H9 (cell line): ENCODE data around the gene MAPKAP1. TPM values are rescaled to one million over a fixed set of nuclear protein-coding genes. Genes with fewer than 3 reads are reported as not detected.

Experiments
- DNase-seq: peaks from one replicate; pipeline ENCODE4 v3.0.0-alpha.2; 2017
- H2AFZ ChIP-seq: one replicate; pipeline ENCODE4 v1.6.1; 2013; ENCODE audit warnings: mild to moderate bottlenecking, low read length, control low read depth, moderate library complexity
- H2AK5ac ChIP-seq: 2 replicates; pipeline ENCODE4 v1.6.1; 2013; ENCODE audit warnings: low read length, control low read depth, mixed read lengths; ENCODE audit not compliant: insufficient read length
- H2BK120ac ChIP-seq: one replicate; pipeline ENCODE4 v1.6.1; 2013; ENCODE audit warnings: low read depth, mild to moderate bottlenecking, low read length, control low read depth, inconsistent platforms; ENCODE audit not compliant: poor library complexity, severe bottlenecking
- H2BK12ac ChIP-seq: 2 replicates; pipeline ENCODE4 v1.6.1; 2013; ENCODE audit warnings: low read length, control low read depth, mixed read lengths, low read depth; ENCODE audit not compliant: insufficient read length
- H2BK15ac ChIP-seq: 2 replicates; pipeline ENCODE4 v1.6.1; 2013; ENCODE audit warnings: low read depth, low read length, control low read depth
- H2BK20ac ChIP-seq: one replicate; pipeline ENCODE4 v1.6.1; 2013; ENCODE audit warnings: low read depth, mild to moderate bottlenecking, low read length, control low read depth, inconsistent platforms; ENCODE audit not compliant: poor library complexity, severe bottlenecking
- H2BK5ac ChIP-seq: 2 replicates; pipeline ENCODE4 v1.6.1; 2013; ENCODE audit warnings: low read length, control low read depth, mixed read lengths; ENCODE audit not compliant: insufficient read length
- H3K14ac ChIP-seq: 2 replicates; pipeline ENCODE4 v1.6.1; 2013; ENCODE audit warnings: low read length, control low read depth; ENCODE audit not compliant: insufficient read depth
- H3K18ac ChIP-seq: 2 replicates; pipeline ENCODE4 v1.6.1; 2013; ENCODE audit warnings: low read depth, mild to moderate bottlenecking, mixed read lengths, low read length, control low read depth; ENCODE audit not compliant: insufficient read length
- H3K23ac ChIP-seq: 2 replicates; pipeline ENCODE4 v1.6.1; 2013; ENCODE audit warnings: low read length, control low read depth, mixed read lengths, low read depth; ENCODE audit not compliant: insufficient read length
- H3K23me2 ChIP-seq: 2 replicates; pipeline ENCODE4 v1.6.1; 2013; ENCODE audit warnings: low read depth, mild to moderate bottlenecking, mixed read lengths, low read length, control low read depth; ENCODE audit not compliant: insufficient read length, poor library complexity, severe bottlenecking
- H3K27ac ChIP-seq: 2 replicates; pipeline ENCODE4 v1.5.1; 2013; ENCODE audit warnings: low read length, control low read depth, mixed read lengths, low read depth; ENCODE audit not compliant: insufficient read length
- H3K27me3 ChIP-seq: 2 replicates; pipeline ENCODE4 v1.6.1; 2013; ENCODE audit warnings: low read length, control low read depth, inconsistent platforms; ENCODE audit not compliant: insufficient read depth
- H3K4ac ChIP-seq: 2 replicates; pipeline ENCODE4 v1.6.1; 2013; ENCODE audit warnings: low read depth, mild to moderate bottlenecking, control low read depth, inconsistent platforms, low read length, moderate library complexity
- H3K4me1 ChIP-seq: 2 replicates; pipeline ENCODE4 v1.6.1; 2013; ENCODE audit warnings: low read length, control low read depth, inconsistent platforms; ENCODE audit not compliant: insufficient read depth
- H3K4me2 ChIP-seq: 2 replicates; pipeline ENCODE4 v1.6.1; 2013; ENCODE audit warnings: low read length, control low read depth, mixed read lengths; ENCODE audit not compliant: insufficient read length, insufficient read depth
- H3K56ac ChIP-seq: 2 replicates; pipeline ENCODE4 v1.6.1; 2013; ENCODE audit warnings: low read depth, mild to moderate bottlenecking, mixed read lengths, low read length, control low read depth; ENCODE audit not compliant: insufficient read length
- H3K79me1 ChIP-seq: 2 replicates; pipeline ENCODE4 v1.6.1; 2013; ENCODE audit warnings: low read depth, mild to moderate bottlenecking, moderate library complexity, low read length, control low read depth, inconsistent platforms; ENCODE audit not compliant: insufficient read depth, poor library complexity, severe bottlenecking
- H3K79me2 ChIP-seq: 2 replicates; pipeline ENCODE4 v1.6.1; 2013; ENCODE audit warnings: low read length, control low read depth, inconsistent platforms; ENCODE audit not compliant: insufficient read depth
- H3K9ac ChIP-seq: 2 replicates; pipeline ENCODE4 v1.6.1; 2013; ENCODE audit warnings: low read length, control low read depth, mixed read lengths; ENCODE audit not compliant: insufficient read length; ENCODE audit errors: extremely low read depth
- H3K9me3 ChIP-seq: one replicate; pipeline ENCODE4 v1.6.1; 2013; ENCODE audit warnings: low read depth, low read length, inconsistent platforms; ENCODE audit not compliant: control insufficient read depth
- H3T11ph ChIP-seq: one replicate; pipeline ENCODE4 v1.6.1; 2013; ENCODE audit warnings: mild to moderate bottlenecking, low read length, control low read depth, inconsistent platforms
- H4K20me1 ChIP-seq: one replicate; pipeline ENCODE4 v1.6.1; 2013; ENCODE audit not compliant: control insufficient read depth, insufficient read length, insufficient read depth
- H4K5ac ChIP-seq: 2 replicates; pipeline ENCODE4 v1.6.1; 2013; ENCODE audit warnings: low read depth, mild to moderate bottlenecking, mixed read lengths, low read length, control low read depth; ENCODE audit not compliant: insufficient read length
- H4K8ac ChIP-seq: replicated peaks from 2 replicates; pipeline ENCODE4 v1.6.1; 2013; ENCODE audit warnings: low read length, control low read depth, mixed read lengths, low read depth; ENCODE audit not compliant: insufficient read length
- H4K91ac ChIP-seq: 2 replicates; pipeline ENCODE4 v1.6.1; 2013; ENCODE audit warnings: low read depth, mild to moderate bottlenecking, moderate library complexity, mixed read lengths, low read length, control low read depth; ENCODE audit not compliant: insufficient read length
- H3K27ac Mint-ChIP-seq, 3 experiments: 2 replicates in 2 of 3; 3 replicates in 1 of 3; pipeline ENCODE4 v1.8.0; 2020 to 2021; ENCODE audit warnings: mixed read lengths in 3 of 3, mild to moderate bottlenecking in 1 of 3, moderate library complexity in 1 of 3
- H3K27me3 Mint-ChIP-seq: 2 replicates; pipeline ENCODE4 v1.8.0; 2021; ENCODE audit warnings: low read depth, mild to moderate bottlenecking, moderate library complexity, mixed read lengths
- H3K36me3 Mint-ChIP-seq, 3 experiments: 2 replicates in 2 of 3; 3 replicates in 1 of 3; pipeline ENCODE4 v1.8.0; 2020 to 2021; ENCODE audit warnings: low read depth in 3 of 3, mixed read lengths in 3 of 3; ENCODE audit not compliant: insufficient read depth in 1 of 3
- H3K4me1 Mint-ChIP-seq, 2 experiments: 2 replicates each; pipeline ENCODE4 v1.8.0; 2020; ENCODE audit warnings: mixed read lengths in 2 of 2
- H3K4me3 Mint-ChIP-seq, 2 experiments: 2 replicates in 1 of 2; 3 replicates in 1 of 2; pipeline ENCODE4 v1.8.0; 2020 to 2021; ENCODE audit warnings: mild to moderate bottlenecking in 2 of 2, mixed read lengths in 2 of 2, moderate library complexity in 1 of 2
- H3K9me3 Mint-ChIP-seq, 2 experiments: 2 replicates in 1 of 2; 3 replicates in 1 of 2; pipeline ENCODE4 v1.8.0; 2020; ENCODE audit warnings: mild to moderate bottlenecking in 2 of 2, mixed read lengths in 2 of 2, moderate library complexity in 1 of 2
- CTCF ChIP-seq: fragments of 200-600 bp; sonication (generic); conservative IDR thresholded peaks from 3 replicates; pipeline ENCODE4 v1.8.0; 2021; ENCODE audit warnings: antibody characterized with exemption, mild to moderate bottlenecking
- WGBS: extraction: QIAGEN DNeasy Blood & Tissue Kit; methylation state at CpG from one replicate; pipeline ENCODE4 v1.1.7; 2013; ENCODE audit warnings: missing lambda C conversion rate, low lambda C conversion rate, mixed read lengths; ENCODE audit not compliant: insufficient read length; ENCODE audit errors: extremely low coverage; 5-methylcytosine and 5-hydroxymethylcytosine counted together
- total RNA-seq: library from RNA; stranded (reverse); gene quantifications from 2 replicates; pipeline ENCODE4 v1.2.1, GENCODE V29; 2021

Gene MAPKAP1
- total RNA-seq, 1 experiment from 2014 or later = 97.0 TPM

DNA sequence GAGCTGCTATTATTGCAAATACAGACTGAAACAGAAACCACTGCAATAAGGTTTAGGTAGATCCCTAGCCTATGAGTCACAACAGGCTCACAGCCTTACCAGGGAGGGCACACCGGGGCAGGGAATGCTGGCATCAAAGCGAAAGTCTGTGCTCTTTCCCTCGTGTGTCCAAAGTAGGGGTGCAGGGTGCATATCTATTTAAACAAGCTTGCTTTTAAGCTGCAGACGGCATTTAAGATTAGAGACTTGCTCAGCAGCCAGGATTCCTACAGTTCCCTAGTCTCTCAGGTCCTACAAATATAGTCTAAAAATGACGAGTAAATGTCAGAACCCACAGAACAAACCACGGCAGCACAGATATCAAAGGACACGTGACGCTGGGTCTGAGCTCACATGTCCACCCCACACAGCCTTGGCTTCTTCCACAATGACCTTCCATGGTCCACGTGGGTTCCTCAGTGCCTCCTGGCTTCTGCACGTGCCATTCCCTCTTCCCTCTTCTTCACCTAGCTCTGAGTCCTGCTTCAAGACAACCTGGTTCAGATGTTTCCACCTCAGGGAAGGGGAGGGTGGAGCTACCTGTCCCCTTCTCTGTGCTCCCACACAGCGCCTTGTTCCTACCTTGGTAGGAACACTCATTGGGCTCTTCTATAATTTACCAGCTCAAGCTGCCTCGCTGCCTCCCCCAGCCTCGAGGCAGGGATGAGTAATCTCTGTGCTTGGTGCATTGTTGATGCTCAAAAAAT is 193.2 kb downstream of the MAPKAP1 start:
- Mint-ChIP-seq H3K4me3 (no peak overlapping the region; a peak in 1 of 5 replicates), H3K9me3 (no peaks in the 10 kb centered on the region), H3K27ac (peak overlapping the region; percentile 33 to 74 (median 66); a peak in 4 of 7 replicates), H3K27me3 (no peaks in the 10 kb centered on the region), H3K4me1 (peaks cover 55 to 57% of the 10 kb centered on the region in 2 experiments), H3K36me3 (no peaks in the 10 kb centered on the region; a peak in 1 of 7 replicates)
- H2BK120ac ChIP-seq = no peak overlapping the region
- no peaks in the 10 kb centered on the region for H3K79me1 ChIP-seq
- no peak overlapping the region for H4K5ac ChIP-seq
- no peaks in the 10 kb centered on the region for H3K27me3 ChIP-seq
- H3K4ac ChIP-seq = no peak overlapping the region
- H2BK12ac ChIP-seq = no peak overlapping the region
- no peak overlapping the region for H2BK5ac ChIP-seq
- H3K23me2 ChIP-seq = no peaks in the 10 kb centered on the region
- no peak overlapping the region for H3K27ac ChIP-seq
- no peak for DNase-seq
- no CpG with 5 or more reads among the region's 13 CpGs for WGBS
- no peak overlapping the region for H2BK20ac ChIP-seq
- peaks cover 19% of the 10 kb centered on the region; the same call in 1 of the 2 replicates for H3K4me1 ChIP-seq
- H3K9ac ChIP-seq = no peak overlapping the region
- no peak overlapping the region for H3K18ac ChIP-seq
- 0 out of 2 replicates have a peak overlapping the region, but pooled peaks have one; percentile 39 for H3K14ac ChIP-seq
- no peak overlapping the region for H3T11ph ChIP-seq
- no peak overlapping the region for H3K56ac ChIP-seq
- H4K8ac ChIP-seq = no peak overlapping the region
- no peak overlapping the region for H2AK5ac ChIP-seq
- no peak for TF ChIP-seq CTCF
- no peaks in the 10 kb centered on the region for H3K9me3 ChIP-seq
- no peaks in the 10 kb centered on the region for H4K20me1 ChIP-seq
- no peaks in the 10 kb centered on the region for H3K79me2 ChIP-seq
- no peak overlapping the region for H2BK15ac ChIP-seq
- H4K91ac ChIP-seq = no peak overlapping the region
- no peak overlapping the region for H3K4me2 ChIP-seq
- H2AFZ ChIP-seq = no peak overlapping the region
- H3K23ac ChIP-seq = no peak overlapping the region
